ENCODE results near the gene IGSF9B.

IGSF9B gene

GRCh38 chr11:133913761-133914160 is 43.0 kb downstream of the IGSF9B start:
- Histone ChIP-seq H4K20me1 (ENCODE audit: insufficient read depth) (no peaks in the 10 kb centered on the region), H3K4me3 (IDR thresholded peaks at IDR 0.05; ENCODE audit: insufficient read depth, low read depth, low read length) (no peak overlapping the region), H3K4me1 (ENCODE audit: low read depth, poor library complexity, severe bottlenecking) (no peaks in the 10 kb centered on the region), H3K36me3 (ENCODE audit: insufficient read depth) (no peaks in the 10 kb centered on the region), H3K4me2 (no peak overlapping the region), H3K27ac (no peak overlapping the region), H3K27me3 (ENCODE audit: insufficient read depth, low read depth) (no peaks in the 10 kb centered on the region), H2AFZ (ENCODE audit: low read depth) (no peak overlapping the region), H3K79me2 (ENCODE audit: insufficient read depth, low read depth) (no peaks in the 10 kb centered on the region), H3K9ac (no peak overlapping the region)
- TF ChIP-seq, protein P1, sequence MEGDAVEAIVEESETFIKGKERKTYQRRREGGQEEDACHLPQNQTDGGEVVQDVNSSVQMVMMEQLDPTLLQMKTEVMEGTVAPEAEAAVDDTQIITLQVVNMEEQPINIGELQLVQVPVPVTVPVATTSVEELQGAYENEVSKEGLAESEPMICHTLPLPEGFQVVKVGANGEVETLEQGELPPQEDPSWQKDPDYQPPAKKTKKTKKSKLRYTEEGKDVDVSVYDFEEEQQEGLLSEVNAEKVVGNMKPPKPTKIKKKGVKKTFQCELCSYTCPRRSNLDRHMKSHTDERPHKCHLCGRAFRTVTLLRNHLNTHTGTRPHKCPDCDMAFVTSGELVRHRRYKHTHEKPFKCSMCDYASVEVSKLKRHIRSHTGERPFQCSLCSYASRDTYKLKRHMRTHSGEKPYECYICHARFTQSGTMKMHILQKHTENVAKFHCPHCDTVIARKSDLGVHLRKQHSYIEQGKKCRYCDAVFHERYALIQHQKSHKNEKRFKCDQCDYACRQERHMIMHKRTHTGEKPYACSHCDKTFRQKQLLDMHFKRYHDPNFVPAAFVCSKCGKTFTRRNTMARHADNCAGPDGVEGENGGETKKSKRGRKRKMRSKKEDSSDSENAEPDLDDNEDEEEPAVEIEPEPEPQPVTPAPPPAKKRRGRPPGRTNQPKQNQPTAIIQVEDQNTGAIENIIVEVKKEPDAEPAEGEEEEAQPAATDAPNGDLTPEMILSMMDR (conservative IDR thresholded peaks at IDR 0.05; ENCODE audit: low read depth, low read length): no peak

DNA sequence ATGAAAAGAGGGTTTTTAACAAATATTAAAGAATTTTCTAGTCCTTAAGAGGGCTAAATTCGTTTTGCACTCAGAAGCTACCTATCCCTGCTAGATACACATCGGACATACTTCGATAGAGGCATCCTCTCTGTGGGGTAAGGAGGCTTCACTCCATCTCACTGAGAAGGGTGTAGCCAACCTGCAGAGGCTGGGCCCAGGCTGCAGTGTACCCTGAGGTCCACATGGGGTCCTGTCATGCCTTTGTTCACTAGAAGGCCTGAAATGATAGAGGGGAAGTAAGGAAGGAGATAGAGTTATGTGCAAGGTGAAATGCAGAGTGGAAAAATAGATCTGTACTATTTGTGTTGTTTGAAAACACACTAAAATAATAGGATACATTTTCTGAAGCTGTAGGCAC is 45.6 kb downstream of the IGSF9B start:
- H3K27me3 ChIP-seq (ENCODE audit: insufficient read depth, low read depth): no peaks in the 10 kb centered on the region
- no peak overlapping the region for H2AFZ ChIP-seq (ENCODE audit: low read depth)
- H3K79me2 ChIP-seq (ENCODE audit: insufficient read depth, low read depth): no peaks in the 10 kb centered on the region
- no peak overlapping the region for H3K4me3 ChIP-seq (IDR thresholded peaks at IDR 0.05; ENCODE audit: insufficient read depth, low read depth, low read length)
- H3K4me1 ChIP-seq (ENCODE audit: low read depth, poor library complexity, severe bottlenecking): no peaks in the 10 kb centered on the region
- H3K27ac ChIP-seq: no peak overlapping the region
- no peak overlapping the region for H3K9ac ChIP-seq
- H4K20me1 ChIP-seq (ENCODE audit: insufficient read depth): no peaks in the 10 kb centered on the region
- TF ChIP-seq, protein P1 (conservative IDR thresholded peaks at IDR 0.05; ENCODE audit: low read depth, low read length): 0 out of 2 replicates have a peak, but pooled peaks have one; percentile 15
- no peaks in the 10 kb centered on the region for H3K36me3 ChIP-seq (ENCODE audit: insufficient read depth)
- no peak overlapping the region for H3K4me2 ChIP-seq

GRCh38 chr11:133910101-133910500 is 46.7 kb downstream of the IGSF9B start:
- no peaks in the 10 kb centered on the region for H3K36me3 ChIP-seq (ENCODE audit: insufficient read depth)
- no peaks in the 10 kb centered on the region for H3K27me3 ChIP-seq (ENCODE audit: insufficient read depth, low read depth)

DNA sequence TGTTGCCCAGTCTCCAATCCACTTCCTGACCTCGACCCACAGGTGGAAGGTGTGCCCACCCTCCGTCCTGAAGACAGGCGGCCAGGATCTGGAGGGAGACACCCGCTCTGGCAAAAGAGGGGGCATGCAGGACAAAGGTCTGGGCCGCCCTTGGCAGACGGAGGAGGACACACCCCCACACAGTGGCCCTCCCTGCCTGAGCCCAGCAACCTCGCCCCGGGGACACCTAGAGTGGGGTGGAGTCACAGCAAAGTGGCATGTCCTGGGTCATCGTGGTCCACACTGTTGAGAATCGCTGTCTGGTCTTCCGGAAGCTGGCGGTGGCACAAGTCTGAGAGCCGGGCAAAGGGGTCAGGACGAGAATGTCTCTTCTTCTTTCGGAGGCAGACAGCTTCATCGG is 47.9 kb downstream of the IGSF9B start:
- Histone ChIP-seq H3K4me3 (IDR thresholded peaks at IDR 0.05; ENCODE audit: insufficient read depth, low read depth, low read length) (no peak overlapping the region), H4K20me1 (ENCODE audit: insufficient read depth) (no peaks in the 10 kb centered on the region), H3K79me2 (ENCODE audit: insufficient read depth, low read depth) (no peaks in the 10 kb centered on the region), H3K27ac (no peak overlapping the region), H3K27me3 (ENCODE audit: insufficient read depth, low read depth) (no peaks in the 10 kb centered on the region), H3K4me2 (no peak overlapping the region), H3K36me3 (ENCODE audit: insufficient read depth) (no peaks in the 10 kb centered on the region), H3K4me1 (ENCODE audit: low read depth, poor library complexity, severe bottlenecking) (no peaks in the 10 kb centered on the region), H3K9ac (no peak overlapping the region), H2AFZ (ENCODE audit: low read depth) (no peak overlapping the region)
- TF ChIP-seq, protein P1 (conservative IDR thresholded peaks at IDR 0.05; ENCODE audit: low read depth, low read length): no peak

More at GRCh38 chr11:133910101-133910500, 46.7 kb downstream of the IGSF9B start:
- Histone ChIP-seq H3K4me3 (IDR thresholded peaks at IDR 0.05; ENCODE audit: insufficient read depth, low read depth, low read length) (no peak overlapping the region), H3K79me2 (ENCODE audit: insufficient read depth, low read depth) (no peaks in the 10 kb centered on the region), H4K20me1 (ENCODE audit: insufficient read depth) (no peaks in the 10 kb centered on the region), H3K9ac (no peak overlapping the region), H2AFZ (ENCODE audit: low read depth) (no peak overlapping the region), H3K27ac (no peak overlapping the region), H3K4me1 (ENCODE audit: low read depth, poor library complexity, severe bottlenecking) (no peaks in the 10 kb centered on the region), H3K4me2 (no peak overlapping the region)
- TF ChIP-seq, protein P1 (conservative IDR thresholded peaks at IDR 0.05; ENCODE audit: low read depth, low read length): no peak
